ENCODE data around the gene ZNF91.

GRCh38 chr19:23318143-23318542, 77.1 kb downstream of the ZNF91 start:
- TF ChIP-seq EP300 (IDR thresholded peaks at IDR 0.05) = no peak
- no peak for TF ChIP-seq CTCF (IDR thresholded peaks at IDR 0.05)
- TF ChIP-seq POLR2AphosphoS5 (IDR thresholded peaks at IDR 0.05) = no peak
- no peak for TF ChIP-seq POLR2A (IDR thresholded peaks at IDR 0.05)
